OCI-LY3 (cell line): ENCODE data around the gene GSG1L.

ENCODE experiments used
- H2AFZ ChIP-seq: fragments of 200-600, 300-600 bp; shearing (Covaris generic); 2 replicates; pipeline ENCODE4 v1.6.0; 2014; ENCODE audit warnings: antibody characterized with exemption, low read depth, low read length
- H3K27ac ChIP-seq: fragments of 200-600, 300-600 bp; sonication (generic); 2 replicates; pipeline ENCODE4 v1.5.1; 2014; ENCODE audit warnings: mild to moderate bottlenecking, low read length, moderate library complexity, mixed read lengths
- H3K27me3 ChIP-seq: fragments of 200-600, 300-600 bp; sonication (generic); 2 replicates; pipeline ENCODE4 v1.6.1; 2014; ENCODE audit warnings: low read depth, low read length, mixed read lengths
- H3K36me3 ChIP-seq: fragments of 200-600, 300-600 bp; sonication (generic); replicated peaks from 2 replicates; pipeline ENCODE3; 2014; ENCODE audit warnings: low read depth, low read length, mixed read lengths
- H3K4me1 ChIP-seq: fragments of 300-600, 200-600 bp; sonication (generic); 2 replicates; pipeline ENCODE4 v1.6.1; 2014; ENCODE audit warnings: low read length, mixed read lengths
- H3K4me2 ChIP-seq: fragments of 200-600, 300-600 bp; sonication (generic); 2 replicates; pipeline ENCODE4 v1.6.1; 2014; ENCODE audit warnings: low read length, mixed read lengths
- H3K4me3 ChIP-seq: fragments of 300-600, 200-600 bp; sonication (generic); 2 replicates; pipeline ENCODE4 v1.5.1; 2014; ENCODE audit warnings: antibody characterized with exemption, mild to moderate bottlenecking, low read length, moderate library complexity
- H3K79me2 ChIP-seq: fragments of 300-600, 200-600 bp; shearing (Covaris generic); 2 replicates; pipeline ENCODE4 v1.6.1; 2014; ENCODE audit warnings: mild to moderate bottlenecking, low read length, mixed read lengths
- H3K9ac ChIP-seq: fragments of 300-600, 200-600 bp; shearing (Covaris generic); 2 replicates; pipeline ENCODE4 v1.6.0; 2014; ENCODE audit warnings: mild to moderate bottlenecking, low read length, moderate library complexity
- H3K9me3 ChIP-seq: fragments of 200-600, 300-600 bp; shearing (Covaris generic); 2 replicates; pipeline ENCODE4 v1.6.1; 2014; ENCODE audit warnings: low read length, mixed read lengths; ENCODE audit not compliant: insufficient read depth
- H4K20me1 ChIP-seq: fragments of 200-600, 300-600 bp; sonication (generic); 2 replicates; pipeline ENCODE4 v1.6.1; 2016; ENCODE audit warnings: low read length, mixed read lengths; ENCODE audit not compliant: insufficient read depth
- EZH2phosphoT487 ChIP-seq: fragments of 200-600 bp; shearing (Covaris generic); IDR thresholded peaks from 2 replicates; pipeline ENCODE4 v1.6.1; 2018; ENCODE audit warnings: antibody characterized with exemption, mixed run types, low read depth
- TF ChIP-seq, protein P1 (sequence below): fragments of 200-600, 300-600 bp; sonication (generic); IDR thresholded peaks from 2 replicates; pipeline ENCODE4 v1.5.1; 2014; ENCODE audit warnings: antibody characterized with exemption, low read length, low read depth

Gene GSG1L

DNA sequence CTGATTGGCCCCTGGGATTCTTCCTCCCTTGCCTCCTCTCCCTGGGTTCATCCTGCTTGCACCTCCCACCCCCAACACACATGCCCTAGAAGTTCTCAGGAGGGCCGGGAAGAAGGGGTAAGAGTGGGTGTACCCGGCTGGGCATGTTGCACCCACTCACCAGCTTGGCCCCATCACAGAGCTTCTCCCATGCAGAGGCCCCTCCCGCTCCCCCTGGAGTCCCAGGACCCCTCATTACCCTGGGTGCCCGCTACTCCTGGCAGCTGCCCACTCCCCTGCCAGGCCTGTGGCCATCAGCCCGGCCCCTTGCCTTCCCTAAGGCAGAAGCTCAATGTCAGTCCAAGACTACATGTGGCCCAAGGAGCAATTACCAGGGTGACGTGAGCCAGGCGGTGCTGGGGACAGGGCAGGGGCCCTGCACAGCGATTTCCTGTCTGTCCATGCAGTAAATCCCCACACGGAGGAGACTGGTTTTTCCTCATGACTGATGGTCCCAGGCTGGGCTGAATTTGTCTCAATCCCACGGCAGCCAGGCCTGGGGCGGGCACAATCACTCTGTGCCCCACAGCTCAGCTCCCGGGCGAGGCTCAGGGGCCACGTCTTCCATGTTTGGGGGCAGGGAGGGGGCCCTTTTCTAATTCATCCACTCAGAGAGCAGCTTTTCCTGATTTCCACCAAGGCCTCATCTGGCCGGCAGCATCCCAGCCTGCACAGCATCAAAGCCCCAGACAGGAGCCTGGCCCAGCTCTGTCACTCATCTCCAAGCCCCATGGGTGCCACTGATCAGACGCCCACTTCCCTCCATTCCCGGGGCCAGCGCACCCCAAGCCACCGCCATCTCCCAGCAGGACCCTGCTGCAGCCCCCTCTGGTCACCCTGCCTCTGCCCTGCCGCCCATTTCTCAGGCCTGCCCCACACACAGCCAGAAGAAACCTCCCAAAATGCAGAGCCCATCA is 278.9 kb downstream of the GSG1L start:
- Histone ChIP-seq H2AFZ (no peak overlapping the region), H3K36me3 (no peaks in the 10 kb centered on the region), H4K20me1 (no peaks in the 10 kb centered on the region), H3K4me3 (no peak overlapping the region), H3K9ac (no peak overlapping the region), H3K27ac (no peak overlapping the region), H3K9me3 (no peaks in the 10 kb centered on the region), H3K79me2 (no peaks in the 10 kb centered on the region), H3K4me2 (no peak overlapping the region), H3K27me3 (no peaks in the 10 kb centered on the region), H3K4me1 (no peaks in the 10 kb centered on the region)
- TF ChIP-seq EZH2phosphoT487, result no peak
- TF ChIP-seq, protein P1, sequence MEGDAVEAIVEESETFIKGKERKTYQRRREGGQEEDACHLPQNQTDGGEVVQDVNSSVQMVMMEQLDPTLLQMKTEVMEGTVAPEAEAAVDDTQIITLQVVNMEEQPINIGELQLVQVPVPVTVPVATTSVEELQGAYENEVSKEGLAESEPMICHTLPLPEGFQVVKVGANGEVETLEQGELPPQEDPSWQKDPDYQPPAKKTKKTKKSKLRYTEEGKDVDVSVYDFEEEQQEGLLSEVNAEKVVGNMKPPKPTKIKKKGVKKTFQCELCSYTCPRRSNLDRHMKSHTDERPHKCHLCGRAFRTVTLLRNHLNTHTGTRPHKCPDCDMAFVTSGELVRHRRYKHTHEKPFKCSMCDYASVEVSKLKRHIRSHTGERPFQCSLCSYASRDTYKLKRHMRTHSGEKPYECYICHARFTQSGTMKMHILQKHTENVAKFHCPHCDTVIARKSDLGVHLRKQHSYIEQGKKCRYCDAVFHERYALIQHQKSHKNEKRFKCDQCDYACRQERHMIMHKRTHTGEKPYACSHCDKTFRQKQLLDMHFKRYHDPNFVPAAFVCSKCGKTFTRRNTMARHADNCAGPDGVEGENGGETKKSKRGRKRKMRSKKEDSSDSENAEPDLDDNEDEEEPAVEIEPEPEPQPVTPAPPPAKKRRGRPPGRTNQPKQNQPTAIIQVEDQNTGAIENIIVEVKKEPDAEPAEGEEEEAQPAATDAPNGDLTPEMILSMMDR, result no peak

DNA sequence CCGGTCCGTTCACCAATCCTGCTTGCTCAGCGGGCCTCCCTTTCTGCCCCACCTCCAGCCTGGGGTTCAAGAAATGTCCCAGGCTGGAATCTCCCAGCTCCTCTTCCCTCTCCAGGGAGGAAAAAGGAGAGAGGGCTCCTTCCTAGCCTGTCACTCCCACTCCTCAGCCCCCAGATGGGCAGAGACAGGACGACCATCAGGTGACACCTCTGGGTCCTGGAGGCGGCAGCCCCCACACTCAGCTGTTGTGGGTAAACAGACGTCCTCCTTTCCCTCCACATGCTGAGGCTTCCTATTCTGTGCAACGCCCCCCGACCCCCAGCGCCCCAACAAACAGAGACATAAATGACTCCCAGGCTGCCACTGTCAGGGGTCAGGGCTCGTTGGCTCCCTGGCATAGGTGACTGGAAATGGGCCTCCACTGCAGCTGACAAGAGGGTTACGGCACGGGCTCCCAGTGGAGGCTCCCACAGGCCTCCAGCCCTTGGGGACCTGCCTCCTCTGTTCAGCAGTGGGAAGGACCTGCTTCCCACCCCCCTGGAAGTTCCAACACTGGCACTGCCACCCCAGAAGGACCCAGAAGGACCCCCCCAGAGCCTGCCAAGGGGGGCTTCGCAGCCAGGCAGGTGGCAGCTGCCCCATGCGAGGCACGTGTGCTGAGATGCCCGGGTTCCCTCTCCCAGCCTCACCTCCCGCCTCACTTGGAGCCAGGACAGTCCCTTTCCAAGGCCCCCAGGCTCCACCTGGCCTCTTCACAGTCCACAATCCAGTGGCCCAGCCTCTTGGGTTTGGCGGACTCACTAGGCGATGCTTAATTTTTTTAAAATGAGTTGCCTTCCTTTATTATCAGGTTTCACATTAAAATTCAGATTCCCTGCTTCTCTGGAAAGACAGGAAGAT is 281.3 kb downstream of the GSG1L start:
- no peak overlapping the region for H3K4me3 ChIP-seq
- no peak overlapping the region for H3K27ac ChIP-seq
- H3K9me3 ChIP-seq, result no peaks in the 10 kb centered on the region
- H3K4me1 ChIP-seq, result no peaks in the 10 kb centered on the region
- H2AFZ ChIP-seq, result no peak overlapping the region
- H3K79me2 ChIP-seq, result no peaks in the 10 kb centered on the region
- H4K20me1 ChIP-seq, result no peaks in the 10 kb centered on the region
- TF ChIP-seq, protein P1, result no peak
- no peak for TF ChIP-seq EZH2phosphoT487
- H3K27me3 ChIP-seq, result no peaks in the 10 kb centered on the region
- no peak overlapping the region for H3K4me2 ChIP-seq
- H3K36me3 ChIP-seq, result no peaks in the 10 kb centered on the region
- no peak overlapping the region for H3K9ac ChIP-seq

- TF ChIP-seq, protein P1, result no peak
- TF ChIP-seq EZH2phosphoT487, result no peak
- H3K4me2 ChIP-seq, result no peak overlapping the region
- no peak overlapping the region for H3K4me3 ChIP-seq
- no peaks in the 10 kb centered on the region for H3K79me2 ChIP-seq
- no peaks in the 10 kb centered on the region for H3K36me3 ChIP-seq
- no peaks in the 10 kb centered on the region for H3K9me3 ChIP-seq
- no peak overlapping the region for H3K9ac ChIP-seq
- H4K20me1 ChIP-seq, result no peaks in the 10 kb centered on the region
- H3K27me3 ChIP-seq, result no peaks in the 10 kb centered on the region
- no peak overlapping the region for H3K27ac ChIP-seq
- H2AFZ ChIP-seq, result no peak overlapping the region
- H3K4me1 ChIP-seq, result no peaks in the 10 kb centered on the region
Observed at GRCh38 chr16:27781195-27781524, 282.4 kb downstream of the GSG1L start.
